B cell (primary cell): ENCODE results near the gene PILRB. TPM values are rescaled to one million over a fixed set of nuclear protein-coding genes. Genes with fewer than 3 reads are reported as not detected.

ENCODE experiments used
- ATAC-seq: fragments of 200-7000 bp; cut with Tn5 transposase; one replicate; pipeline ENCODE4 v1.10.0; 2021; ENCODE audit warnings: low read depth, mild to moderate bottlenecking, moderate number of reproducible peaks, moderate library complexity
- CTCF ChIA-PET: fragments of 350-600 bp; sonication (Branson Sonifier 250); formaldehyde crosslinking; loops from one replicate; lab custom pipeline; 2021; ENCODE audit warnings: antibody characterized with exemption, inconsistent platforms; lab: Charles Lee
- POLR2A ChIA-PET: fragments of 350-600 bp; sonication (Branson Sonifier 250); formaldehyde crosslinking; loops from one replicate; lab custom pipeline; 2021; ENCODE audit warnings: antibody characterized with exemption; lab: Charles Lee
- DNase-seq: peaks from one replicate; pipeline ENCODE4 v3.0.0; 2013
- H2AFZ ChIP-seq: 2 replicates; pipeline ENCODE4 v1.6.1; 2012; ENCODE audit warnings: mild to moderate bottlenecking, low read depth, low read length; ENCODE audit not compliant: insufficient read depth, poor library complexity, severe bottlenecking
- H3K27ac ChIP-seq, 2 donors: 1 replicate in 1 of 2; 2 replicates in 1 of 2; pipeline ENCODE4 v1.5.1; 2012 to 2013; ENCODE audit warnings: low read length in 2 of 2, mild to moderate bottlenecking in 2 of 2, moderate library complexity in 1 of 2
- H3K27me3 ChIP-seq, 4 experiments: fragments of 200-600 bp in 1 of 4; sonication (generic) in 1 of 4; replicated peaks in 1 of 4; 1 replicate in 2 of 4; 2 replicates in 2 of 4; pipeline versions ENCODE4 v1.6.1 to v1.7.0; 2013 to 2016; ENCODE audit warnings: low read length in 3 of 4, mild to moderate bottlenecking in 2 of 4, mixed read lengths in 1 of 4, moderate library complexity in 1 of 4; ENCODE audit not compliant: insufficient read depth in 4 of 4, control insufficient read depth in 3 of 4; ENCODE audit errors: control extremely low read depth in 1 of 4
- H3K36me3 ChIP-seq, 2 experiments: replicated peaks in 1 of 2; 1 replicate in 1 of 2; 2 replicates in 1 of 2; pipeline versions ENCODE4 v1.6.1 to v1.7.1; 2013; ENCODE audit warnings: low read length in 1 of 2; ENCODE audit not compliant: insufficient read depth in 2 of 2, control insufficient read depth in 1 of 2; ENCODE audit errors: control extremely low read depth in 1 of 2, extremely low read depth in 1 of 2
- H3K4me1 ChIP-seq, 2 donors: fragments of 200-600 bp in 1 of 2; sonication (generic) in 1 of 2; 1 replicate in 1 of 2; 2 replicates in 1 of 2; pipeline versions ENCODE4 v1.5.1 to v1.6.1; 2013 to 2017; ENCODE audit warnings: low read length in 2 of 2; ENCODE audit not compliant: control insufficient read depth in 2 of 2, insufficient read depth in 2 of 2
- H3K4me2 ChIP-seq: replicated peaks from 2 replicates; pipeline ENCODE3; 2012; ENCODE audit warnings: mild to moderate bottlenecking, low read depth, low read length; ENCODE audit not compliant: poor library complexity, severe bottlenecking
- H3K4me3 ChIP-seq, 5 experiments: fragments of 200-600 bp in 1 of 5; sonication (generic) in 1 of 5; 1 replicate in 3 of 5; 2 replicates in 2 of 5; pipeline versions ENCODE4 v1.5.1 to v1.7.0; 2011 to 2016; ENCODE audit warnings: low read length in 4 of 5, mild to moderate bottlenecking in 4 of 5, low read depth in 2 of 5, control low read depth in 1 of 5, moderate library complexity in 1 of 5; ENCODE audit not compliant: insufficient read depth in 1 of 5; ENCODE audit errors: control extremely low read depth in 1 of 5, extremely low read depth in 1 of 5
- H3K79me2 ChIP-seq: fragments of 200-600 bp; sonication (generic); one replicate; pipeline ENCODE4 v1.6.0; 2016; ENCODE audit warnings: low read length; ENCODE audit not compliant: control insufficient read depth, insufficient read depth
- H3K9ac ChIP-seq: fragments of 200-600 bp; sonication (generic); 2 replicates; pipeline ENCODE4 v1.6.1; 2017; ENCODE audit warnings: mild to moderate bottlenecking, low read length, moderate library complexity
- H3K9me3 ChIP-seq, 3 donors: one replicate each; pipeline versions ENCODE4 v1.6.1 to v1.7.1; 2013; ENCODE audit warnings: low read length in 2 of 3; ENCODE audit not compliant: control insufficient read depth in 2 of 3, insufficient read depth in 1 of 3; ENCODE audit errors: control extremely low read depth in 1 of 3
- H4K20me1 ChIP-seq: 2 replicates; pipeline ENCODE4 v1.6.0; 2012; ENCODE audit warnings: mild to moderate bottlenecking, low read length; ENCODE audit not compliant: insufficient read depth, control insufficient read depth, poor library complexity, severe bottlenecking
- H3K27ac Mint-ChIP-seq: one replicate; pipeline ENCODE4 v1.8.0; 2021; ENCODE audit warnings: mixed read lengths
- H3K27me3 Mint-ChIP-seq: one replicate; pipeline ENCODE4 v1.8.0; 2021; ENCODE audit warnings: mixed read lengths
- H3K4me1 Mint-ChIP-seq: one replicate; pipeline ENCODE4 v1.8.0; 2021; ENCODE audit warnings: mixed read lengths
- H3K4me3 Mint-ChIP-seq: one replicate; pipeline ENCODE4 v1.8.0; 2021; ENCODE audit warnings: mixed read lengths
- H3K9me3 Mint-ChIP-seq: one replicate; pipeline ENCODE4 v1.8.0; 2022; ENCODE audit warnings: mixed read lengths; ENCODE audit not compliant: insufficient read depth
- EZH2 ChIP-seq: IDR thresholded peaks from 2 replicates; pipeline ENCODE4 v1.6.1; 2012; ENCODE audit warnings: borderline replicate concordance, low read depth, mild to moderate bottlenecking, moderate library complexity, low read length; ENCODE audit not compliant: insufficient read depth, poor library complexity, severe bottlenecking
- WGBS: methylation state at CpG from one replicate; pipeline ENCODE4 v1.1.5; 2013; ENCODE audit warnings: missing lambda C conversion rate; ENCODE audit not compliant: insufficient coverage; 5-methylcytosine and 5-hydroxymethylcytosine counted together
- intact Hi-C: fragments of 100-400 bp; cut with micrococcal nuclease; formaldehyde crosslinking; loops from one replicate; pipeline ENCODE4 v1.10.0; 2022
- polyA plus RNA-seq: library from polyadenylated mRNA; depleted of rRNA; stranded (reverse); fragments of >200 nt; gene quantifications from 2 replicates; pipeline ENCODE4 v1.2.3, GENCODE V29; 2012
- total RNA-seq, 2 donors: library from RNA; stranded (reverse); fragments of 120-200 nt in 1 of 2; gene quantifications; 1 replicate in 1 of 2; 2 replicates in 1 of 2; pipeline versions ENCODE4 v1.2.3 to v1.2.4, GENCODE V29; 2013 to 2022
- TF ChIP-seq, protein P1 (sequence below): fragments of 200-600 bp; IDR thresholded peaks from one replicate; pipeline ENCODE4 v1.8.0; 2022; ENCODE audit warnings: antibody characterized with exemption, mild to moderate bottlenecking

PILRB gene
- total and polyA plus RNA-seq, 2 donors (not counting 1 experiment from before 2014, with no cell fraction given) = 162 to 391 TPM

DNA sequence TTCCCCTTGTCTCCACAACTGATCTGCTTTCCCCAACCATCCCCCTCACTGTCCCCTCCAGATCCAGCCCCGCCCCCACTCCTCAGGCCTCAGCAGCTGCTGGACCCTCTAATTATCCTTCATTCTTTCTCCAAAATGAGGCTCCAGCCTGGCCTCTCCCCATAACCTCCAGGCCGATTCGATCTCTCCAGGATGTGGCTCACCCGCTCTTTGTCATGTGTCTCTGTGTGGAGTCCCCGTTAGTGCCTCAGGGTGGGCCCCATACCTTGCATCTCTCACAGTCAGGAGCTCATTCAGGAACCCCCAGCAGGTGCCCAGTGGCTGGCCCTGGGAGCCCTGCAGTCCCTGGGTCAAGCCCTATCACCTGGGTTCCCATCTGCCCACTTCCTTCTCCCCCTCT lies 16.7 kb downstream of the PILRB start:
- intact Hi-C loops = no loop called here
- peak overlapping the region; percentile 30 for H3K4me2 ChIP-seq
- no peaks in the 10 kb centered on the region for H3K9me3 ChIP-seq
- H3K4me1 ChIP-seq = peaks cover 29 to 49% of the 10 kb centered on the region in 2 donors
- H3K79me2 ChIP-seq = peaks cover 7% of the 10 kb centered on the region
- DNase-seq = no peak
- Mint-ChIP-seq H3K4me1 (peaks cover 47% of the 10 kb centered on the region), H3K27me3 (no peaks in the 10 kb centered on the region), H3K9me3 (no peaks in the 10 kb centered on the region), H3K4me3 (peak overlapping the region; percentile 32), H3K27ac (peak overlapping the region; percentile 50)
- peak overlapping the region in 1 of 5 experiments; percentile 30 for H3K4me3 ChIP-seq
- no peaks in the 10 kb centered on the region for H3K36me3 ChIP-seq
- no peak for ATAC-seq
- no peak overlapping the region for H3K27ac ChIP-seq
- WGBS = 78% methylated on average over 5 of the region's 5 CpGs
- no peaks in the 10 kb centered on the region for H4K20me1 ChIP-seq
- ChIA-PET POLR2A (no interaction called here), CTCF (interaction anchor here (1.1 to 2.5 kb wide), 2 partner anchors 27 to 33 kb away, joined by 3 to 15 read pairs; no protein-coding TSS in a partner anchor)
- no peaks in the 10 kb centered on the region for H3K27me3 ChIP-seq
- no peak overlapping the region for H3K9ac ChIP-seq
- no peak overlapping the region for H2AFZ ChIP-seq
- TF ChIP-seq, protein P1, sequence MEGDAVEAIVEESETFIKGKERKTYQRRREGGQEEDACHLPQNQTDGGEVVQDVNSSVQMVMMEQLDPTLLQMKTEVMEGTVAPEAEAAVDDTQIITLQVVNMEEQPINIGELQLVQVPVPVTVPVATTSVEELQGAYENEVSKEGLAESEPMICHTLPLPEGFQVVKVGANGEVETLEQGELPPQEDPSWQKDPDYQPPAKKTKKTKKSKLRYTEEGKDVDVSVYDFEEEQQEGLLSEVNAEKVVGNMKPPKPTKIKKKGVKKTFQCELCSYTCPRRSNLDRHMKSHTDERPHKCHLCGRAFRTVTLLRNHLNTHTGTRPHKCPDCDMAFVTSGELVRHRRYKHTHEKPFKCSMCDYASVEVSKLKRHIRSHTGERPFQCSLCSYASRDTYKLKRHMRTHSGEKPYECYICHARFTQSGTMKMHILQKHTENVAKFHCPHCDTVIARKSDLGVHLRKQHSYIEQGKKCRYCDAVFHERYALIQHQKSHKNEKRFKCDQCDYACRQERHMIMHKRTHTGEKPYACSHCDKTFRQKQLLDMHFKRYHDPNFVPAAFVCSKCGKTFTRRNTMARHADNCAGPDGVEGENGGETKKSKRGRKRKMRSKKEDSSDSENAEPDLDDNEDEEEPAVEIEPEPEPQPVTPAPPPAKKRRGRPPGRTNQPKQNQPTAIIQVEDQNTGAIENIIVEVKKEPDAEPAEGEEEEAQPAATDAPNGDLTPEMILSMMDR = no peak
- TF ChIP-seq EZH2 = no peak

DNA sequence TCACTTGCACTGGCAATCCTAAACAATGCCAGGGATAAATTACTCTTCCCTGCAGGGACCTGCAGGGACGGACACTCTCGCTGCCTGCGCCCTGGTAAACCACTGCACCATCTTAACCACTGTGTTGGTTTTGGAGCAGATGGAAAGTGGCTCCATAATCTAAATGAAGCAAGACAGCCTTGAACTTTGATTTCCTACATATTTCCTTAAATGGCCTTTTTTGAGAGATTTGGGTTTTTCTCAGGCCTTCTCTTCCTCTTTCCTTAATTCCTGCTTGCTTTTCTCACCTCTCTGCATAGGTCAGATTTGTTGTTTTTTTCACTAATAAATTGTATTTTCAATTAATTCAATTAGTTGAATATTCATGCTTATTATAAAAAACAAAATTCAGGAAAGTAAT lies 18.1 kb downstream of the PILRB start:
- no peaks in the 10 kb centered on the region for H4K20me1 ChIP-seq
- H3K4me1 ChIP-seq = peaks cover 15 to 38% of the 10 kb centered on the region in 2 donors
- ATAC-seq (no peak), DNase-seq (no peak)
- no peak overlapping the region for H3K9ac ChIP-seq
- no peaks in the 10 kb centered on the region for H3K9me3 ChIP-seq
- peak overlapping the region; percentile 41 for H3K27ac Mint-ChIP-seq
- H3K36me3 ChIP-seq = no peaks in the 10 kb centered on the region
- H3K79me2 ChIP-seq = peaks cover 7% of the 10 kb centered on the region
- no peak overlapping the region for H3K4me3 Mint-ChIP-seq
- H3K27me3 Mint-ChIP-seq = no peaks in the 10 kb centered on the region
- no peaks in the 10 kb centered on the region for H3K9me3 Mint-ChIP-seq
- no CpG with 5 or more reads among the region's 3 CpGs for WGBS
- no peak overlapping the region for H3K4me3 ChIP-seq
- POLR2A ChIA-PET = no interaction called here
- intact Hi-C loops = no loop called here
- H3K27me3 ChIP-seq = no peaks in the 10 kb centered on the region
- no peak overlapping the region for H3K4me2 ChIP-seq
- H3K4me1 Mint-ChIP-seq = peaks cover 39% of the 10 kb centered on the region
- CTCF ChIA-PET = interaction anchor here (2.5 kb wide), 1 partner anchor 32 kb away, joined by 15 read pairs; no protein-coding TSS in a partner anchor
- TF ChIP-seq EZH2 = no peak
- TF ChIP-seq, protein P1 = no peak
- H3K27ac ChIP-seq = no peak overlapping the region
- no peak overlapping the region for H2AFZ ChIP-seq
